Amniotic epithelial cell (primary cell): ENCODE data around the gene CCNY.
"Not testable (repeated sequence)": the region's sequence is repeated elsewhere in the genome, so short reads cannot be mapped to it uniquely, and the experiment has no call there.

ENCODE experiments used
- DNase-seq: peaks from one replicate; pipeline ENCODE4 v3.0.0-alpha.2; 2010; ENCODE audit warnings: low read depth

Gene CCNY

DNA sequence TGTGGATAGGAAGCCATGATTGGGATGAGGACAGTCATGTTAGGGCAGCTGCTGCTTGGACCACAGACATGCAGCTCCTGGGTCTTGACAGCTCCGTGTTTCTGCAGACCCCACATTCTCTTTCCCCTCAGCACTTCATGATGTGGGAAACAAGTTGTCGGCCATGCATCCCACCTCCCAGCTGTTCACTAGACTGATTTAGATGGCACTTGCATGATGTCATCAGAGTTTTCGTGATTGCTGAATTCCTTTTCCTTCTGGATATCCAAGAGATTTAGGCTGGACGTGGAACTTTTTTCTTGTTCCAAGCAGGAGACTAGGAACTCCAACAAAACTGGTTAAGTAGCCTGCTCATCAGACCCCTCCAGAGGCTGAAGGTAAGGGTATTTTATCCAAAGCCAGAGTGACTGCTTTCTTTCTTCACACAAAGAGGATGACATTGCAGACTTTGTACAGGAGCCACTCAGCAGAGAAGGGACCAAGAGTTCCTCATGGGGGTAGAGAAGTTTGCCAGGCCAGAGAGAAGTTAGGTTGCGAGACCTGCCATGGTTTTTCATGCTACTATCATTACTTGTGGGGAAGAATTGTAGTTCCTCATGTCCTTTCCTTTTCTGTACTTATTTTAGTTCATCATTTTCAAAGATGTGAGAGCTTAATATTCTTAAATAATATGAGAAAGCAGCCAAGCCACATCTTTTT lies 151.2 kb downstream of the CCNY start:
- no peak for DNase-seq

DNA sequence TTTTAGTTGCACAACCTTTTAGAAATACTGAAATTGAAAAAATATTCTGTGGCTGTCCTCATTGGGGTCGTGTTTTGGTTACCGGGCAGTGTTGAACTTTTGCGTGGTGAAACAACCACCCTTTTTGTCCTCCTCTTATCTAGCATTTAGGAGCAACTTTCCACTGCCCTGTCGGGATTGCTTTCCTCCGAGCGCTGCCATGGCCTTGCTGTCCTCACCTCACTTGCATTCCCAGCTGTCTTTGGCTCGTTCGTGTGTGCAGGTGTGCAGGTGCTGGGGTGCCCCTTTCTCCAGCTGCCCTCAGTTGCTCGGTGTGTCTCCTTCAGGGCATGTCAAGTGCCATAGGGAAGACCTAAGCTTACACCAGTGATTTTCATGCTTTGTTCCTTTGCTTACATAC lies 151.9 kb downstream of the CCNY start:
- DNase-seq: no peak

DNA sequence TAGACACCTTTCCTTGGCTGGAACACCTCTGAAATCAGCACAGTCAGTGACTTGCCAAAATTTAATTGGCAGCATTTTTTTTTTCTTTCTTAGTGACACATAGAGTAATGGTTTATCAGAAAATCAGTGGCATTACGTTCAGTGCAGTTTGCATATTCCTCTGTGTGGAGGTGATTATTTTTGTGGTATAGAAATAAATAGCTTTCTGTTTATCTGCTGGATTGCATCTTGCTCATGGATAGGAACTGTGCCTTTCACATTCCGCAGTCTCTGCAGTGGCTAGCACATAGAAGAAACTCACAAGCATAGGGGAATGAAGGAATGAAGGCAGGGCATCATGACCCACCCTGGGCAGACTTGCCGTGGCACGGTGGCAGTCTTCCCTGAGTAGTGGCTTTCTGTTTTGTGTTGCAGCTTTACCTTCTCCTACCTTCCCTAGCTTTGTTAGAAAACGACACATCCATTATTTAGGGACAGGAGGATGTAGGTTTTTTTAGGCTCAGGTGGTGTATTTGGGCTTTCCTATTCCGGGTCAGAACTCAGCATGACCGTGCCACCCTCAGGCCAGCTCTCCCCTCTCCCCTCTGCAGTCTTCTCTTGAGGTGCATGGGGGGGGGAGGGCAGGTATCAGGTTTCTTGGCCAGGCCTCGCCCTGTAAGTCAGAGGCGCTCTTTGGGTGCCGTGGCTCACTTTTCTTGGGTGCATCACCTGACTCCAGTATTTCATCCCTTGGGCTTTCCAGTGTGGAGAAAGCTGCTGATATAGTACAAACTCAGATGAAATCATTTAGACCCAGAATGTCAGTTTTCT lies 156.3 kb downstream of the CCNY start:
- DNase-seq: peak; percentile 34

DNA sequence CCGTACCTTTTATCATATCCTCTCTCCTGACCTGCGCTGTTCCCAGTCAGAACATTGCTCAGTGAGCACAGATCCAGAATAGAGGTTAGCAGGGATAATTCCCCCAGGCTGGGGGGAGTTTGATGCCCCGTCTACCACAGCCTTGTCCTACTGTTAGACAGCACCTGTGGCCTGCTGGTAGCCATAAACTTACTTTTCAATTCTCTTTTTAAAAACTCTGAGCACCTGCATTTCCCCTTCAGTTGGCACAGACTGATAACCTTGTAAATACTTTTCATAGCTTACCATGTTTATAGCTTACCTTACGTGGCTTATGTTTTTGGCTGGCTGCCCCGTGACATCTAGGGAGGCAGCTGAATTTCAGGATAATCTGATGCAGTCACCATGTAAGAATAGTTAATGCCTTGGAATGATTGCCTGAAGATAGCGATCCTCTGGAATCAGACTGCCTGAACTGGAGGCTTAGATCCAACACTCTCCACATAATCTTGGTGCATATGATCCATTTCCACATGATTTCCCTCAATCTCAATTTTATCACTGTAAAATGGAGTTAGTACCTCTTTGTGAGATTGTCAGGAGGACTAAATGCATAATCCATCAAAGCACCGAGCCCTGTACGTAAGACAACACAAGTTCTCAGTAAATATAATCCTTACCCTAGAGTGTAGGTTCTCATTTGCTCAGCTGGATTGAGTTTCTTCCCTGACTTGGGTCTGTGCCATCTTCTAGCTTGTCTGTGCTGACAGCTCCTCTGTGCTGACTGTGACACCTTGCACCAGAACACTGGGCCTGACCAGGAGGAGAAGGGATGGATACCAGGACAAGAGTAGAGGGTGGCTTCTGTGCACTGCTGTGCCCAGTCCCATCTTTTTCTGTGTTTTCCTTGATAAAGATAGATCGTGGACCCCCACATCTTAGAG lies 157.1 kb downstream of the CCNY start:
- DNase-seq: peak; percentile 66

DNA sequence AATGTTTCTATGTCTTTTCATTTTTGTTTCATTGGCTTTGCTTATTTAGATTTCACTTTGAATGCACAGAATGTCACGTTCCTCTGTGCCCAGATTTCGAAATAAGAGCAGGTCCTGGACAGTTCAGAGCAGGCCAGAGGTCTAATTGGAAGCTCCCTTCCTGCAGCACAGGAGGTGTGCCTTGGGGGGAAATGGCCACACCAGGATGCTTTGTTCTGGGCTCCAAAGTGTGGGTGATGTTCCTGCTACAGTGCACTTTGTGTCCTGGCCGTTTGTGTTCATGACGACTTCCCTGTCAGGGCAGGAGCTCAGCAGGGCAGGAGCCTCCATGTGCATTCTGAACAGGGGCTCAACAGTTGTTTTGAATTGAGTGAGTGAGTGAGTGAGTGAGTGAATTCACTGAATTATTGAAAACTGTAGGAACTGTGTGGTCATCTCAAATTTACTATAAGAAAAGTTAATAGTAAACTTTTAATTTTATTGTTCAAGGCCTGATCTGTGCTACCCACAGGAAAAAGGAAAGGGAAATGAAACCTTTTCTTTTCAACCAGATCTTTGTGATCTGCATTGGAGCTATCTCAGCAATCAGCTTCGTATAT lies 159.3 kb downstream of the CCNY start:
- no peak for DNase-seq

DNA sequence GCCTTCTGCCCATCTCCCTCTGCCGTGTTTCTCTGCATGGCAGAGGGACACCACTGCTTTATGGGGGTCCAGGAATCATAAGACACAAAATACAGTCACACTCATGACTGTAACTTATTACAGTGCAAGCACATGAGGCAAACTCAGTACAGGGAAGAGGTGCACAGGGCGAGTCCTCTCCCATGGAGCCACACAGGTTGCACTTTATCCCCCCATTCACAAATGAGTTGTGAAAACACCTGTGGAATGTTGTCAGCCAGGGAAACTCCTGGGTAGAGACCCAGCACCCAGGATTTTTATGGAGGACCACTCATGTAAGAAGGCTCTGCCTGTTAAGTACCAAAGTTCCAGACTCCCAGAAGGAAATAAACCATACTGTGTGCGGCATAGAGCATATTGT lies 161.6 kb downstream of the CCNY start:
- no peak for DNase-seq

DNA sequence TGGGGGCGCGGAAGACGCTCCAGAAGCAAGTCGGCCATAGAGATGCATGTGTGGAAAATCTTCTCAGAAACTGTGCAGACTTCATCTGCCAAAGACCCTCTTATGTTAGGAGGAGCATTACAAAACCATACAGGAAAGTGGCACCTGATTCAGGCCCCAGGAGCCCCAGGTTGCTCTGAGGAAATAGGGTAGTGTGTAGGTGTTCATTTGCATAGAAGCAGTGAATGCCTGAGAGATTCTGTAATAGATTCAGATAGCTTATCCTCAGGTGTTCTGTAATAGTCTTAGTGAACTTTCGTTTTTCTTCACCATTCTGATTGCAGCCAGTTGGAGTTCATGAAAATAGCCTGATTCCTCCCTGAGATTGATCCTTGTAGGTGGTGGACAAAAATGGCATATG lies 162.4 kb downstream of the CCNY start:
- DNase-seq: no peak

DNA sequence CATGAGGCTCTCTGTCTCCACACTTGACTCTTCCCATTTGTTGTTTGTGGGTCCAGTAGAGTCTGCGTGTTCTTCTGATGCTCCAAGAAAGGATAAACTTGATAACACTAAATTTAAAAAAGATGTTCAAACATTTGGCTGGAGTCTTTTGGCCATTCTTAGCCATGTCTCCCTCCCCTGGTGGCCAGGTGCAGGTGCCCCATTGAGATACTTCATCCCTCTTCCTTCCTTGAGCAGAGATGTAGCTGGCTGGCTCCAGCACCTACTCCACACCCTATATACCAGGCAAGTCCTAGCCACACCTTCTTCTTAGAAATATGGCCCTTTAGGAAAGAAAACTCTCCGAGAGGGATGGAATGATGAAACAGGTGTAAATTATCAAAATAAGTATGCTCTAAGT lies 165.6 kb downstream of the CCNY start:
- DNase-seq: no peak

DNA sequence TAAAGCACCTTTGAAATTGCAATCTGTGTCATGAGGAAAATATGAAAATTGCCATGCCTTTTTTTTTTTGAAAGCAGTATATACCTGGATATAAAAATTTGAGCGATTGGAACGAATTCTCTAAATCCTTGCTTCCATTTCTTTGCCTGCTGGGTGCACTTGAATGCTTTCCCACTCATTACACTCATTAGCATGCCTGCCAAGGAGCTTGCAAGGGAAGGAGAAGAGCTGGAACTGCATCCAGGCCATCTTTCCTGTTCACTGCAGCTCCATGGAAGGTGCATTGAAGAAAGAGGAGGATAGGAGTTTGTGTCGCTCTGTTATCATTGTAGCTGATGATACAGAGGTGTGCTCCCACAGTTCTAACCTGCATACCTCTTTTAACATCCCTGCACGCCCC lies 166.4 kb downstream of the CCNY start:
- no peak for DNase-seq

DNA sequence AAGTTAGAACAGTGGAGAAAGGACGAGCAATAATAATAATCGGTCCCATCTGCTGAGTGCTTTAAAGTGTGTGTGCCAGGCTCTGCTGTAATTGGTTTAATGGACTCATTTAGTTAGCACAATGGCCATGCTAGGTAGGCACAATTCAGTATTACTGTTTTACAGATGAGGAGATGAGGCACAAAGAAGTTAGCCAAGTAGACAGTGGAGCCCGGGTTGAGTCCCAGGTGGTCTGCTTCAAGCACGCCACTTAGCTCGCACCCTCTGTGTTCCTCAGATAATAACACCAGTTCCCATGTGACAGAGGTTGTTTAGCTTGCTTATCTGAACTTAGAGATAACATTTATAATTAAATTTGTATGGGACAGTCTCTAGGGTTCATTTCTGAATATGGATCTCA lies 167.3 kb downstream of the CCNY start:
- DNase-seq: no peak

DNA sequence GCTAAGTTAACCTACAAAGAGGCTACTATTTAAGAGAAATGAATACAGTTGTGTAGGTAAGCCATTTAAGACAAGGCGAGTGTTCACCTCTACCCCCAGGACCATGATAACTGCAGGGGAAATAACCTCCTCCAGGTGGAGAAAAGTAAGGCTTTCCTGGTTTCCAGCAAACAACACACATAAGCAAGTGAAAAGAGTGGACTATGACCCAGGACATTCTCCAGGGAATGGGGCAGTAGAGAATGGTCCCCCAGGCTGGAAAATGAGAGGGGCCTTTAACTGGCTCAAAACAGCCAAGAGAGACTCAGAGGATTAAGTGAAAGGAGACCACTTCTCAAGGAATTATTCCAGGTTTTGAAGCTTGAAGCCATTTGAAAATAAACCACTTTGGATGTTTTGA lies 167.8 kb downstream of the CCNY start:
- DNase-seq: no peak

DNA sequence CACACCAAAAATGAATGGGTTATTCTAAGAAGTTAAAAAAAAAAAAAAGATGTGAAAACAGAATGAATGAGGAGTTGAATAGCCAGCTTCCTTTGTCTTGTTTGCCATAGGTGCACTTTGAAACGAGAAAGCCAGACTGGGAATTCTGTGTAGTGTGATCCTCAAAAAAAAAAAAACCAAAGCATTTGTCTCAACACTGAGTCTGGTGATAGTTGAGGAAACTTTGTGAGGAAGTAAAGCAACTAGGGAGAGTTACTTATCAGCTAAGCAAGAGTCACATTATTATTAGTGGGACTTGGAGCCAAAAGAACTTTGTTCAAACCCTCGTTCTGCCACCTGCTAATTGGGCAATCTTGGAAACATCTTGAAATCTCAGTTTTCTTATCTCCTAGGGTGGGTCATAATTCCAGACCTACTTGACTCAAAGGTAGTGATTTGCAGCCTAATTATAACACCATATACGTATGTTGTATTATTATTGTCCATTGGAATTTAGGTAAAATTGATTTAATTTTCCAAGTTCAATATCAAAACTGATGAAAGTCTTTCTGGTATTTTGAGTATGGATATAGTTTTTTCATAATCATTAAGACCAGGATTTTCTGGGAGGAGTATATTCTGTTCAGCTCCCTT lies 169.0 kb downstream of the CCNY start:
- DNase-seq: no peak

DNA sequence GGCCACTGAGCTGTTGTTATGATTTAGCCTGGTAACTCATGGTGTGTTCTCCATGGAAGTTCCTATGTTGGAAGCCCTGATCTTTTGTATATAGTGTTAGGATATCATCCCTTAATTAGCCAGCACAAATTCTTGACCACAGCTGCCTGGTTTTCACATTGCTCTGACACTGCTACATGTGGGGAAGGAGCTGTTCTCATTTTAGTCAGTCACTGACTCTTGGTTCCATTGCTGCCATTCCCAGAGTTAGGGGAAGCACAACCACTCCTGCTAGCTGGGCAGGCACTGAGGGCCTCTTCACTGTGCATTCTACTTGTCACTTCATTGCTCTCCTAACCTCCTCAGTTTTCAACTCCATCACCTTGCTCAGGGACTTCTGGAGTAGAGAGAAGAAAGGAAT lies 170.4 kb downstream of the CCNY start:
- DNase-seq: no peak

DNA sequence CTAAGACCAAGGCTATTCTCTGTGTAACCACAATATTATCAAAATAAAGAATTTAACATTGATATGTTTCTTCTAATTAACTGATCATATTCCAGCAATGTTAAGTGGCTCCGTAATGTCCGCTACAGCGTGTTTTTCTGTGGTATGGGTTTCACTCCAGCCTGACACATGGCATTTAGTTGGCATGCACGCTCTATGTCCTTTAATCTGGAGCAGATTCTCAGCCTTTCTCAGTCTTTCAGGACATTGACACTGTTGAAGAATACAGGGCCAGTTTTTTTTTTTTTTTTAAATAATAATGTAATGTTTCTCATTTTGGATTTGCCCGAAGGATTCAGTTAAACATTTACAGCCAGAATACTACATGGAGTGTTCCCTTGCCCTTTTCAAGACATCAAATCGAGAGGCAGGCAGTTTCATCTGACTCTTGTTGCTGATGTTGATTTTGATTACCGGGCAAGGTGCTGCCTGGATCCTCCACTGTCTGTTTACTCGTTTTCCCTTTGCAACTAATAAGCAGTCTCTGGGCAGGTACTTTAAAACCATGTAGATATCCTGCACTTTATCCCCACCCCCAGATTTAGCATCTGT lies 171.3 kb downstream of the CCNY start:
- DNase-seq: no peak

DNA sequence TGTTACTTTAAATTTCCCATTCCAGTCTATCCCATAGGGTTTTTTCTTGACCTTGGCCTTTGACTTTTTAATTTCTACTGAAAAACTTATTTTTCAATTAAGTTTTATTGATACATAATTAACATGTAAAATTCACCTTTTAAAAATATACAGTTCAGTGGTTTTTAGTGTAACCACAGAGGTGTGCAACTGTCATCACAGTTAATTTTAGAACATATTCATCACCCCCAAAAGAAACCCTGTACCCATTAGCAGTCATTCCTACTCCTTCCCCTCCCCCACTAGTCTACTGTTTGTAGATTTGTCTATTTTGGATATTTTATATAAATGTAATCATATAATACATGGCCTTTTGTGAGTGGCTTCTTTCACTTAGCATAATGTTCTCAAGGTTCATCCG lies 172.3 kb downstream of the CCNY start:
- no peak for DNase-seq

DNA sequence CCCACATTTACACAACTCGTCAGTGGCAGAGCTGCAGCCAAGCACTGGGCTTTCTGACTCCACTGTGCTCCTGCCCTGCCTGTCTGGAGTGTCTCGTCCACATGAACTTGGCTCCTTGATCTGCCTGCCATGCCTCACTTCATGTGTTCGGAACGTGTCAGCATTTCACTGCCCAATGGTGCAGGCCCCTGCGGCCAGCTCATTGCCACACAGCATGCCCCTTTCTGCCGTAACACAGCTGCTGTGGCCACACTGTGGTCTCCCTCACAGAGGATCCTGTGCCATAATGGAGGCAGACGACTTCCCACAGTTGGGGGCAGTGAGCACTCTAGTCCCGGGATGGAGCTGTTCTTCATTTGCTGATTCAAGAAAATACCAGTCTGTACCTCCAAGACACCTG lies 174.6 kb downstream of the CCNY start:
- no peak for DNase-seq

DNA sequence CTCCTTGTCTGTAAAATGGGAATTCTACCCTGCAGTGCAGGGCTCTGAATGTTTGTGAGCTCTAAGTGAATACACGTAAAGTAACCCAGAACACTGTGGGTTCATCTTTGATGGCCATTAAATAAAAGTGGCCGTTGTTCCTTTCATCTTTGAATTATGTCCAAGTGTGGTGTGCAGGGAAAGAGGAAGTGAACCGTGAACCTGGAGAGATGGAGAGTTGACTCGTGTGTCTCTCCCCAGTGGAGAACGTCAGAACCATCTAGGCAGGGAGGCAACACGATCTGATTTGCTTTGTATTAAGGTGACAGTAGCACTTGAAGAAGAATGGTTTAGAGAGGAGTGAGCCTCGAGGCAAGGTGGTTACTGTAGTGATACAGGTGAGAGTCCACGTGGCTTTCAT lies 175.3 kb downstream of the CCNY start:
- DNase-seq: no peak

DNA sequence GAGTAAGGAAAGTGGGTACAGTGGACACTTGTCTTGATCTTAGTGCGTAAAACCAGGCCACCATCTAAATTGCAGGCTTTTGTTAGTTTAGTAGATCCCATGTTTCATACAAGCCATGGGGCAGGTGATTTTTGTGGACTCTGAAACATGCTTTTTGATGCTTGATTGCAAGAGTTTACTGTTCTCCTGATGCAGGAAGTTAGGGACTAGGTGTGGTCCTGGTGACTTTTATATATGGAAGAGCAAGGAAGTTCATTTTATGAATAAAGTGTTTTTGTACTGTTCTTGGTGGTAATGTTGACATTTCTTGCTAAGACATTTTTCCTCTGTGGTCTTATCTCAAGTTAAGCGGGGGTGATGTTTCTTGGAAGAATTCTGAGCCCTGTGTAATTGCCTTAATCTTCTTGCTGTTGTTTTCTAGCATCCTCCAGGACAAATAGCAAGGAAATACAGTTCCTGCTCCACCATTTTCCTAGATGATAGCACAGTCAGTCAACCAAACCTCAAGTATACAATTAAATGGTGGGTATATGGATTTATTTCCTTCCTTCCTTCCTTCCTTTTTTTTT lies 179.9 kb downstream of the CCNY start:
- DNase-seq: peak; percentile 89

DNA sequence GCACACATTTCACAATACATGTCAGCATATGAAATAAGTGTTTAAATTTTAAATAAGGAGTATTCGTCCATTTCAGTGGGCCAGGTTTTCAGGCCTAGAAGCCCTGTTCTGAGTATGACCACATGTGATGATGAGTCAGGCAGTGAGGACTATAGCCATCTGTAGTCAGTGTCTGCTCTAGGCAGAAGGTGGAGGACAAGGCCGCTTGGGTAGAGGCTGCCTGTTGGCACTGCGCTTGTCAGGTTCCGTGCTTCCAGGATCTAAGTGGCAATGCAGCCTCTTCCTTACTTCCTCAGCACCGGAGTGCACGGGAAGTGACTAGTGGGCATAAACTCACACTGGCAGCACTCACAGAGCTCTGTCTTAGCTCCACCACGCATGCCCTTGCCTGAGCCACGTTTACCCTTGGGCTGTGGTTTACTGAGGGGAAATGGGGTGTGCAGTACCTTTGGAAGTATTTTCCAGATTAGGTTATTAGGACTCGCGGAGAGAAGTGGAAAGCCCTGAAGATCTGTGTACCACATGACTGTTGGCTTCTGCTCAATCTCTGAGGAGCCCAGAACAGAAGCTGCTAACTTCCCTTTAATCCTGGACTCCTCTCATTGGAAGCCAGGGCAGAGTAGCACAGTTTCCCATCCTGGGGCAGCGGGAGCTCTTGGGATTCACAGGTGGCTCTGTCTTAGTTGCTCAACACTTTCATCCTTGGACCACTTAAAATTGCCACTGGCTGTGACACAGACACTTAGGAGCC lies 181.3 kb downstream of the CCNY start:
- peak; percentile 96 for DNase-seq

DNA sequence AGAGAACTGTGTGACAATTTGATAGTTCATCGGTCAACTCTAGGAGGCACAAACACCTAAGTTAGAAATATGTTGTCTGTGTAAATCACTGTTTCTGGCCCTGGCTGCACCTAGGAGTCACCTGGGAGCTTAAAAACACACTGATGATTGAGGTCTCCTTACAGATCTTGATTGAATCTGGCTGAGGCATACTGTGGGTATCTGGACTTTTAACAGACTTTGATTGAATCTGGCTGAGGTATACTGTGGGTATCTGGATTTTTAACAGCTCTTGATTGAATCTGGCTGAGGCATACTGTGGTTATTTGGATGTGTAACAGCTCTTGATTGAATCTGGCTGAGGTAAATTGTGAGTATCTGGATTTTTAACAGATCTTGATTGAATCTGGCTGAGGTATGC lies 181.9 kb downstream of the CCNY start:
- not testable (repeated sequence) for DNase-seq
